ENCODE data around the gene BBOX1.

Gene BBOX1

GRCh38 chr11:27025312-27025955 lies 15.2 kb upstream of the BBOX1 start:
- no peak for DNase-seq (ENCODE audit: low read depth)

DNA sequence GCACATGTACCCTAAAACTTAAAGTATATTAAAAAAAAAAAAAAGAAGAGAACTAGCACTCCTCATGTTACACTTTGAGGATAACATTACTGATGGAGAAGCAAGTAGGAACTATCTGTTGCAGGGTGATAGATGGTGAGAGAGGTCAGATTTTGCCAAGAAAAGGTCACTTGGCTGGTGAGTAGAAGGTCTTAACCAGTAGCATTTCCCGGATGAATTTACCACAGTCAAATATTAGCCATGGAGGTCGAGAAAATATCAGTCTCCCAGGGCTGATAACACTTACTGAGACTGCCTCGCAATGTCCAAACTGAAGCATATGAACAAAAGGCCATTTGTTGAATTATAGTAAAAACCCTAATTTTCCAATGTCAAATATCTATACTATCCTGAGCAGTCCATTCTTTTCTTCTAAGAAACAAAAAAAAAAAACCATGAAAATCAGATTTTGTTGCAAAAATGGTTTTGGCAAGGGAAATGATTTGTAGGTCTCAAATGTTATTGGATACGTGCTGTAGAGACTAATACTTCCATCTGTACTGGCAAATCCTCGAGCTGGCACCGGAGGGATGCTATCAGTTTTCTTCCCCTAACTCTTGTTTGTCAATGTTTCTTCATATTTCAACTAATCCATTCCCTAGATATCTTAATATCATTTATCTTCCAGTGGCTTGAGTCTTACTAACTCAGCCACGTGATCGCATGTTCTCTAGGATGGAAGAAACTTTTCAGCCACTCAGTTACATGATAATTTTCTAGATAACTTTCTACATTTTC lies 14.5 kb upstream of the BBOX1 start:
- no peak for DNase-seq (ENCODE audit: low read depth)

GRCh38 chr11:27028561-27028965 lies 12.1 kb upstream of the BBOX1 start:
- DNase-seq (ENCODE audit: low read depth) = no peak

GRCh38 chr11:27029966-27030365 lies 10.6 kb upstream of the BBOX1 start:
- DNase-seq (ENCODE audit: low read depth) = no peak

DNA sequence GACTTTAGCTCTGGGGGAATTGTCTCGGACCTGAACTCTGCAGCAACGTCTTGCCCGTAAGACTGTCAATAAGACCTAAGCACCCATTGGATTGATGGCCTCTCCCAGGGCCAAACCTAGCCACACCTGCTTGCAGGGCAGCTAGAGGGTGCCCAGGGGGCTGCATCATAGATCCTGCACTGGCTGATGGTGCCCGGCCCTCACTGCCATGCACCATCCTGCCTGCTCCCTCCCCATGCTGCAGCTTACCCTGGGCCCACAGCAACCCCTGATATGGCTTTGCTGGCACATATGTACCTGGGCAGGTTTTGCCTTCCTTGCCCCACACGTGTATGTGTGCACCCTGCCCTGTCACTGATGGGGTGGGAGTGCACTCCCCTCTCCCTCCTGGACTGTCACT lies 8.9 kb upstream of the BBOX1 start:
- no peak for DNase-seq (ENCODE audit: low read depth)

- DNase-seq (ENCODE audit: low read depth) = no peak
These were observed 742 bp upstream of the BBOX1 start for GRCh38 chr11:27039873-27040272.

DNA sequence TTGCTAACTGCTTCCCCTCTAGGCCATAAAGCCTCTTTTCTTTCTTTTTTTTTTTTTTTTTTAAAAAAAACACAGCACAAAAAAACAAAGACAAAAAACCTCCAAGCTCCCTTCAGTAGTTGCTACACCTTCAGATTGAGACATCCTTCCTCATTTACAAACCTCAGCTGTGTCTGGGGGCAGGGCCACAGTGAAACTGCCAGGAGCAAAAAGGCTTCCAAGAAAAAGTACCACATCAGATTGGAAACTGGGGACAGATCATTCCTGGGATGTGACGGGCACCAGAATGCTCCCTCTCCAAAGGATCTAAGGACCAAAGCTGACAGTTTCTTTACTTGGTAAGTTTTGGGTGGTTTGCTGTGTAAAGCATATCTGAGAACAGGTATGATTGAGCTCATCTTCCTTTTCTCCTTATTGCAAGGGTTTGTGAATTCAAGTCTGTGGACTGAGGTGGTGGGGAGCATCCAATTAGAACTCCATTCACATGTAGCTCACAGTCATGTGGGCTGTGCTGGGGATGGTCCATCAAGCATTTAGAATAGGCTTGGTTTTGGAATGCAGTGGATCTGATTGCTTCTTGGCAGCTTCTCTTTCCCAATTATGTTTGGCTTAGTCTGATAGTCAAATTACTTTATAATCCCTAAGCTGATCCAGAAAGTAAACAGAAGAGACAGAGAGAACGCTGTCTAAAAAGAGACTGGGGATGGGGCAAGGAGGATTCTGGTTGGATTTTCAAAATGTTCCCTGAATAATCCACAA lies 705 bp downstream of the BBOX1 start:
- DNase-seq (ENCODE audit: low read depth) = no peak

- no peak for DNase-seq (ENCODE audit: low read depth)
These were observed 6.3 kb downstream of the BBOX1 start for GRCh38 chr11:27046956-27047355.

- DNase-seq (ENCODE audit: low read depth) = no peak
These were observed 12.1 kb downstream of the BBOX1 start for GRCh38 chr11:27052668-27053067.

- DNase-seq (ENCODE audit: low read depth) = no peak
These were observed 14.6 kb downstream of the BBOX1 start for GRCh38 chr11:27055065-27055682.

GRCh38 chr11:27057091-27057780 lies 16.6 kb downstream of the BBOX1 start:
- no peak for DNase-seq (ENCODE audit: low read depth)

- DNase-seq (ENCODE audit: low read depth) = no peak
These were observed 17.8 kb downstream of the BBOX1 start for GRCh38 chr11:27058456-27058855.

- no peak for DNase-seq (ENCODE audit: low read depth)
These were observed 18.8 kb downstream of the BBOX1 start for GRCh38 chr11:27059431-27059830.

- no peak for DNase-seq (ENCODE audit: low read depth)
These were observed 20.3 kb downstream of the BBOX1 start for GRCh38 chr11:27060816-27061460.

DNA sequence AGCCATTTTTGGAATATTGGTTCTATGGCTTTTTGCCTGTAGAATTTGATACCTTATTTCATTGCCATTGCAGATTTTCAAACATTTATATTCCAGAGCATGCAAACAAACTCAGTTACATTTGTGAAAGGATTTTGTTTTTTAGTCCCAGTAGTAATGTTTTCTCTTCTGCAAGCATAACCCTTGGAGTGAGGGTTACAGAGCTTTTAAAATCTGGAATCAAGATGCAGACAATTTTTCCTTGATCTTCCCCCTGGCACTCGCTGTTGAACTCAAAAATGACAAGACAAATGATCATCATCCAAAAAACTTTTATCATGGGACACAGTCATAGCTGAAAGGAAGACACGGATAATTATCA lies 20.8 kb downstream of the BBOX1 start:
- no peak for DNase-seq (ENCODE audit: low read depth)

DNA sequence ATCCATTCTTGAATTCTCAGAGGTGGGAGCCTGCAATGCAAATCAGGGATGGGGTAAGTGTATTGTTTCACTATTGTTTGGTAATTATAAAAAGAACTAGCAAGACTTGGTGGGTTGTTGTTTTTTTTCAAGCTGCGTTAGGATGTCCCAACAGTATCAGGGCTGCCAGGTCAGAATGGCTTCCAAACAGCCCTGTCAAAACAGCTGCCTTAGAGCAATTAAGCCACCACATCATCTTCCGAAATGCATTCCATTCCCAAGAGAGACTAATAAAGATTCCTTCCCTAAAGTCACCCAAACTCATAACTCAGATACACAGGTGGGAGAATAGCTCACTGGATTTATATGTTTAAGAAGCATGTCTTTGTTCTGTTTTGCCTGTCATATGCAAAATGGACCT lies 23.5 kb downstream of the BBOX1 start:
- DNase-seq (ENCODE audit: low read depth) = no peak

- DNase-seq (ENCODE audit: low read depth) = no peak
These were observed 34.6 kb downstream of the BBOX1 start for GRCh38 chr11:27075192-27075591.

DNA sequence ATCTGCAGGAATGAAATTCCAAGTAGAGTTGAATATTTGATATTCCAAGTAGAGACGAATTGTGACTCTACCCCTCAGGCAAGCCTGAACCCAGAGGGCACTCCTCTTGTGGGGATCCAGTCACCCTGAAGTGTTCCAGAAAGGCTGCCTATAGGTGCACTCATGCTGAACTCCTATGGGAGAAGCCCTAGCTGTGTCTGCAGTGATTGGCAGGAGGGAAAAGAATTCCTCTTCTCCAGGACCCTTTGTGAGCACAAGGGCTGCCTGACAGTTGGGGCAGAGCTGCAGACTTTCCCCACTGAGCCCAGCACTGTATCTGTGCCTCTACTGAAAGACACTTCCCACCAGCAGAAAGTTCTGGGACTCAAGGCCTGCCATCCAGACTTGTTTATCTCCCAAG lies 35.0 kb downstream of the BBOX1 start:
- no peak for DNase-seq (ENCODE audit: low read depth)

DNA sequence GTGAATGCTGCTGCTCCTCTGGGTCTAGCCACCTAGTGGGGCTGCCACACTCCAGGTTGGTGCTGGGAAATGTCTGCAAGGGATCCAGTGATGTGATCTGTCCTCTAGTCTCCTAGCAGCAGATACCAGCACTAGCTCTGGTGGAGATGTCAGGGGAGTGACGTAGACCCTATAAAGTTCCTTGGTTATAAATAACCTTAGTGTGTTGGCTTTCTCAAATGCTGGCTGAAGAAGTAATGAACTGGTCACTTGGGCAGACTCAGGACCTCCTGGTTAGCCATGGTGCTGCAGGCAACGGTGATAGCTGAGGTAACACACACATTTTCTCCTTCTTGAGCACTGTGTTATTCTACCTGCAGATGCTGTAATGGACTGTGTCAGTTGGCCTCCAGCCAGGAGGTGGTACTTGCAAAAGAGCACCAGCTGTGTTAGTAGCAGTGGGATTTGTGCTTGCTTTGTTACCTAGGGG lies 35.5 kb downstream of the BBOX1 start:
- no peak for DNase-seq (ENCODE audit: low read depth)

GRCh38 chr11:27081056-27081455 lies 40.4 kb downstream of the BBOX1 start:
- no peak for DNase-seq (ENCODE audit: low read depth)

- no peak for DNase-seq (ENCODE audit: low read depth)
These were observed 42.6 kb downstream of the BBOX1 start for GRCh38 chr11:27083241-27083640.

Measured in stimulated activated CD8-positive, alpha-beta memory T cell treated with anti-CD3 and anti-CD28 coated beads, Interleukin-15, amount 100 ng/mL, for 1 hour (primary cell).